ENCODE data around the gene FGF10. TPM values are rescaled to one million over a fixed set of nuclear protein-coding genes. Genes with fewer than 3 reads are reported as not detected.

The FGF10 gene
- total RNA-seq, 6 experiments from 2014 or later = 0.11 to 0.12 TPM; not detected in 4

DNA sequence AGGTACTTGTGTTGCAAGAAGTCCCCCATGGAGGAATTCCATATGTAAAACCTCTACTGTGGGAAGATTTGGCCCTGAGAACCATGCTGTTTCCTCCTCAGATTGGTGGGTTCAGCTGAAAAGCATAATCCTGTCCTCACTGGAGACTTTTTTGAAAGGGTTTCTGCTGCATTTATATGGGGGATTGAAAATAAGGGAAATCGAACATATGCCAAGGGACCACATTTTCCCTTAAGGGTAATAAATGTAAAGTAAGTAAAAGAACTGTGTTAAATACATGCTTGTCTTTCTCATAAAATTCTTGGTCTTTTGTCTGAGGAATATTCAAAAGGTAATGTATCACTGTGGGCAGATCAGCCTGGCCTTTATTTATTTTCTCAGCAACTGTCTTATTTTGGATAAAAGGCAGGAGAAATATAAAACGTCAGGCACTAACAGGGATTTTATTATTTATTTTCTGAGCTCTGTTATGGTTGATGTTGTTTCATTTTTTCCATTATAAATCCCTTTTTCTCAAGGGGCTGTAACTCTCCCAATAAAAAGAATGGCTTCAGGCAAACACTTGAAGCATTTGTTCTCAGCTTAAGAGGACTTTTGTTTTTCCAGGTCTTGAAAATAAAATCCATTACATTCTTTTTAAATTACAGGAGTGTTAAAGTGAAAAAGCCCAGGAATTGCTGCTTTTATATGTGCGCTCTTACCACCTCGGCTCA lies 131.4 kb downstream of the FGF10 start:
- H3K27ac ChIP-seq = no peak overlapping the region
- 59% methylated on average over 4 of the region's 4 CpGs for WGBS (ENCODE audit: insufficient coverage, low coverage, low lambda C conversion rate, missing lambda C conversion rate)
- ATAC-seq (no peak), DNase-seq (no peak)
- no peaks in the 10 kb centered on the region for H3K9me3 ChIP-seq
- H3K27me3 ChIP-seq = no peaks in the 10 kb centered on the region
- intact Hi-C loops (cut with DNase I) = no loop called here
- no peaks in the 10 kb centered on the region for H3K4me1 ChIP-seq
- H3K4me3 ChIP-seq = no peak overlapping the region
- TF ChIP-seq POLR2A (IDR thresholded peaks at IDR 0.05) (no peak), CTCF (IDR thresholded peaks at IDR 0.05) (no peak)
- H3K36me3 ChIP-seq = no peaks in the 10 kb centered on the region

DNA sequence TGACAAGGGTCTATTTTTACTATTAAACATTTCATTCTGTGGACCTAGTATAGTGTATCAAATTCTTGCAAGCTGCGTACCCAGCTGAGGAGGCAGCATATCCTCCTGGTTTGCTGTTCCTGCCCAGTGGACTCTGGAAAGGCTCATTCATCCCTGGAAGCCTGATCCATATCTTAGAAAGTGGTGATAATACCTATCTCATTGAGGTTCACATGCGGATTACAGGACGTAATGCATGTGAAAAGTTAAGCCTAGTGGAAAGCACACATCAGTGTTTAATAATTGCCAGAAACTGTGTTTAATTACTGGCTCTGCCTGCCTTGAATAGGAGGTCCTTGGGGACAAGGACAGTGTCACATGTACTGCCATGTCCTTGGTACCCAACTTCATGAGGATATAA lies 132.0 kb downstream of the FGF10 start:
- Histone ChIP-seq H3K4me3 (no peak overlapping the region), H3K9me3 (no peaks in the 10 kb centered on the region), H3K27me3 (no peaks in the 10 kb centered on the region), H3K36me3 (no peaks in the 10 kb centered on the region), H3K27ac (no peak overlapping the region), H3K4me1 (no peaks in the 10 kb centered on the region)
- 60% methylated on average over 2 of the region's 3 CpGs for WGBS (ENCODE audit: insufficient coverage, low coverage, low lambda C conversion rate, missing lambda C conversion rate)
- ATAC-seq (no peak), DNase-seq (no peak)
- intact Hi-C loops (cut with DNase I) = no loop called here
- TF ChIP-seq CTCF (IDR thresholded peaks at IDR 0.05) (no peak), POLR2A (IDR thresholded peaks at IDR 0.05) (no peak)
